Cardiac fibroblast (primary cell): Measurements from ENCODE around the gene WASF3.

Experiments used
- DNase-seq, 2 donors: peaks; one replicate each; pipeline versions ENCODE4 v3.0.0 to v3.0.0-alpha.2; 2010; ENCODE audit warnings: low read depth in 2 of 2
- H3K4me3 ChIP-seq, 2 donors: replicated peaks in 1 of 2; 1 replicate in 1 of 2; 2 replicates in 1 of 2; pipeline ENCODE4 v1.5.1; 2011; ENCODE audit warnings: low read depth in 2 of 2, low read length in 2 of 2, mild to moderate bottlenecking in 2 of 2, moderate library complexity in 1 of 2
- CTCF ChIP-seq: IDR thresholded peaks from one replicate; pipeline ENCODE4 v1.5.1; 2011; ENCODE audit warnings: low read depth, mild to moderate bottlenecking, low read length, inconsistent platforms

The WASF3 gene

GRCh38 chr13:26668357-26669146 is 111.1 kb downstream of the WASF3 start:
- TF ChIP-seq CTCF = no peak
- H3K4me3 ChIP-seq = no peak overlapping the region
- DNase-seq = no peak

GRCh38 chr13:26673890-26674289 is 116.4 kb downstream of the WASF3 start:
- DNase-seq = no peak
- H3K4me3 ChIP-seq = no peak overlapping the region
- TF ChIP-seq CTCF = no peak

- no peak for TF ChIP-seq CTCF
- no peak for DNase-seq
- H3K4me3 ChIP-seq = no peak overlapping the region
Measured at GRCh38 chr13:26677156-26677555, 119.7 kb downstream of the WASF3 start.

DNA sequence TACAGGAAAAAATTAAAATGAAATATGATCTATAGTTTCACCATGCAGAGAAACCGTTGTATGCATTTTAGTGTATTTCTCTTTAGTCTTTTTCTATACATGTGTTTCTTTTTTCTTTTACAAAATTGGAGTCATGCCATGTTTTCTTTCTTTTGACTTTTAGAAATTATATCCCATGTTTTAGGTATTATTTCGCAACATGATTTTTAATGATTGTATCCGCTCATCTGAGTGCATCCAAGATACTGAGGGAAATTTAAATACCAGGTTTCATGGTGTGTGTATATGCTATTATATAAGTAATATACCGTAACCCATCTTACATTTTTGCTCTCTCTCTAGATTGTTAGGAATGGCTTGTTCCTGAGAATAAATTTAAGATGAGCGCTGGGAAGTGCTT is 120.8 kb downstream of the WASF3 start:
- no peak for DNase-seq
- TF ChIP-seq CTCF = no peak
- H3K4me3 ChIP-seq = no peak overlapping the region

- TF ChIP-seq CTCF = no peak
- no peak for DNase-seq
- no peak overlapping the region for H3K4me3 ChIP-seq
Measured at GRCh38 chr13:26678796-26679195, 121.3 kb downstream of the WASF3 start.

DNA sequence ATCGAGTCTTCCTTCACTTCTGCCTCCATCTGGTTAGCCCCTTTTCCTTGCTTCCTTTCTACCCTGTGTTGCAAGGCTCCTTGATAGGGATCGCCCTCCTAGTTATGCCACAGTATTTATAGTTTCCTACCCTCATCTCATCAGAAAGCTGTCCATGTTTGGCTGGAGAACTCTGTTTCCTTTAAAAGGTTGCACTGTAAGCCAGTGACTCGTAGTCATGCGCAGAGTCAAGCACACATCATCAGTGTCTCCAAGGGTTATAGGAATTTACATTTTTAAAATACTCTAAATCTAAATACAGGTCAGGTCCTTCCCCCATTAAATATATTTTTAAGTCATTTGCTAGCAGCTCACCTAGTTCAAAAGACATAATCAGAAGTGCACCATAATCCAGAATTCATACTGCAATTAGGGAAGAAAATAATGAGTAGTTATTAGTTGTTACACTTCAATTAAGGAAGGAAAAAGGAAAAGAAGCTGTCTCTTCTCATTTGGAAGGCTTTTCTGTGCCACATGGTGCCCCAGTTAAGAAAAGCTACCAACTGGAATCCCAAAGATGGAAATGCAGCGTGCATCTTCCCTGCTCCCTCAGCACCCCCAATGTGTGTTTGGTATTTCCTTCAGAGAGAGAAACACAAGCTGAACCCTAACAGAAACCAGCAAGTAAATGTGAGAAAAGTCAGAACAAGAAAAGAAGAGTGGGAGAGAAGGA is 122.1 kb downstream of the WASF3 start:
- TF ChIP-seq CTCF = no peak
- DNase-seq = peak; percentile 51 to 52

GRCh38 chr13:26680123-26680450 is 122.6 kb downstream of the WASF3 start:
- H3K4me3 ChIP-seq = no peak overlapping the region
- no peak for DNase-seq
- TF ChIP-seq CTCF = no peak

More for the DNA sequence above, 122.1 kb downstream of the WASF3 start:
- H3K4me3 ChIP-seq = no peak overlapping the region
